HG02943 (cell line): ENCODE measurements around the gene SRPK2.

Experiments
- ATAC-seq: cut with Tn5 transposase; IDR thresholded peaks from one replicate; pipeline ENCODE4 v1.9.1; 2021; ENCODE audit warnings: mild to moderate bottlenecking, low read depth, moderate library complexity; ENCODE audit not compliant: unreplicated experiment

Gene SRPK2

DNA sequence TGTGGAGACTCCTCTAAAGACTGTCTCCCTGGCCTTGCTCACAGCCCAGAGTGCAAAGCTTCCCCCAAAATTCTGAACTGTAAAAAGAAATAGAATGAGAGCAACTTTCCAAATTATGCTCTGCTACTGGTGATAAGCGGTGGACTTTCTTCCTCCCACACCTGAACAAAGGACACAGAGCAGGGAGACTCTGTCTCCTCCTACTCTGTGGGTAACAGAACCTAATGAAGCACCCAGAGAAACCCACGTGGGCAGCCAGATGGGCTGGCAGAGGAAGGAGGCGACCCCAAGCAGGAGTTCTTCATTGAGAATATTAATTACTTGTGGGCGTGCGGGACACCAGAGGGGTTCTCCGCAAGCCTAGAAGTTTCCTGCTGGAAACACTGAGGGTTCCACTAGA is 235.2 kb downstream of the SRPK2 start:
- ATAC-seq: no peak

DNA sequence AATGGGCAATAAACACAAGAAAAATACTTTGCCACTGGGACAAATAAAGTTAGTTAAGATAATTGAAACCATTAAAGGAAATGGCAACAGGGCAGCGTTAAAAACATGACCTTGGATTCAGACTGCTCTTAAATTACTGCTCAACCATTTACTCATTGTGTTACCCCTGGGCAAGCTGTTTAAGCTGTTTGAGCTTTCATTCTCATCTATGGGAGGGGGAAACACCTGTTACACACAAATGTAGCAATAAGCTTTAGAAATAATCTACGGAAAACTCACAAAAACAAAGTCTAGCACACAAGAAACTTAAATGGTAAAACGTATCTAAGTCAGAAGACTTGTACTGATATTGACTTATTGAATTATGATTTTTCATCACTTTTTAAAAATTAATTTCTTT is 237.6 kb downstream of the SRPK2 start:
- ATAC-seq: no peak

- no peak for ATAC-seq
Measured at GRCh38 chr7:105149827-105150226, 238.9 kb downstream of the SRPK2 start.

- ATAC-seq: no peak
Measured at GRCh38 chr7:105141068-105141467, 247.7 kb downstream of the SRPK2 start.

- ATAC-seq: no peak
Measured at GRCh38 chr7:105139381-105139780, 249.3 kb downstream of the SRPK2 start.

DNA sequence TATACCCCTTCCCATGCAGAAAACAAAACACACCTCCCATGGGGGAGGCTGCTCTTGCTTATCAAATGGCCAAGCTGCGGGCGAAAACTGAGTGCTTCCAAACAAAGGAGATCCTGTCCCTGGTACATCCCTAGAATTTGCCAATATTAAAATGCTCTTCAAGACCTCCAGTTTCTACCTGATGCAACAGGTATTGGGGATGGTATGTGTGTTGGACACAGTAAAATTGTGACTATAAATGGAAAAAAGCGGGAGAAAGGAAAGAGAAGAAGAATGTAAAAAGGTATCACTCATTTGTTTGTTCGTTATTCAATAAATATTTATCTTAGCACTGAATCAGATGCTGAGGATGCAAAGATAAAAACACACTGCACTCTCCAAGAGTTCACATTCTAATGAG is 250.8 kb downstream of the SRPK2 start:
- ATAC-seq: no peak

- ATAC-seq: no peak
Measured at GRCh38 chr7:105136221-105136620, 252.5 kb downstream of the SRPK2 start.

DNA sequence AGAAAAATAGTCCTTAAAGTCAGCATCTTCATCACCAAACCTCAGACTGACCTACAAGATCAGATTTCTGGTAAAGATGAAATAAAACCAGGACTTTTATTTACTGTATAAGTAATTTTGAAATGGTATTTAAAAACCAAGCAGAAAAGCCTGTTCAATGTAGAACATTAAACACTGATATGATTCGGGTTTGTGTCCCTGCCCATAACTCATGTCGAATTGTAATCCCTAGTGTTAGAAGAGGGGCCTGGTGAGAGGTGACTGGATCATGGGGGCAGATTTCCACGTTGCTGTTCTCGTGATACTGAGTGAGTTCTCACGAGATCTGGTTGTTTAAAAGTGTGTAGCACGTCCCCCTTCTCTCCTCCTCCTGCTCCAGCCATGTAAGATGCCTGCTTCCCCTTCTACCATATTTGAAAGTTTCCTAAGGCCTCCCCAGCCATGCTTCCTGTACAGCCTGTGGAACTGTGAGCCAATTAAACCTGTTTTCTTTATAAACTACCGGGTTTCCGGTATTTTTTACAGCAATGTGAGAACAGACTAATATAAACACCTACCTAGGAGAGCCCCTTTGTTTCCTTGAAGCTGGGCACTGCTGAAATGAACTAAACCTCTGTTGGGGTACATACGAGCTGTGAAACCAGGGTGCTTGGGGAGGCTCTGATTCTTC is 254.6 kb downstream of the SRPK2 start:
- no peak for ATAC-seq

DNA sequence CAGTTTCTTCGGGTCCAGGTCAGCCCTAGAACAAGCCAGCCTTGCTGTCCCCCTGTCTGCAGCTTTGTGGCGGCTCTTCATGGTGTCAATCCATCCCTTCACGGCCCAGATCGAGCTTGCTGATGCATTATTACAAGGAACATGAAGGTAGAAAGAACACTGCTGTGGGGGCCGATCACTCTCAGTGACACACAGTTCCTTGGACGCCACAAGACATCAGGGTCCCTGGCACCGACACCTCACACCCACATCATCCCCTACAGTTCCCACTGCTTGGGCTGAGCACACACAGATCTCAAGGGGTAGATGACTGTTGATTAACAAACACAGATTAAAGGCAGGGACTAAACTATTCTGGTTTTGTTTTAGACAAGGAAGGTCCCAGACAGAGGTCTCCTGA is 255.4 kb downstream of the SRPK2 start:
- no peak for ATAC-seq

DNA sequence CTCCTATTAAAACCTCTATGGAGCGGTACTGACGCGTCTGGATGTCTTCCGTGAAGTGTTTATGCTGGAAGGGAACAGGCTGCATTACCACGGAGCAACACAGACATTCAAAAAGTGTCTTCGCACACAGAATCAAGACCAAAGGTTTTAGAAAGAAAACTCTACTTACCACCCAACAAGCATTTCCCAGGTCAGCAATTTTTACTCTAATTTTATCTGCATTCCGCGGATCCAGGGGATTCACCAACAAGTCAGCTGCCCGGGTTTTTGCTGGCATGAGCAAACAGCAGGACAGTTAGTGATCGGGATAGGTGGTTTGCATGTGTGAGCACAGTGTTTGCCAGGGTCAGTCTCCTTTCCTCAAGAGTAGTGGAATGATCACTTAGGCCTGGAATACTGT is 255.9 kb downstream of the SRPK2 start:
- no peak for ATAC-seq

DNA sequence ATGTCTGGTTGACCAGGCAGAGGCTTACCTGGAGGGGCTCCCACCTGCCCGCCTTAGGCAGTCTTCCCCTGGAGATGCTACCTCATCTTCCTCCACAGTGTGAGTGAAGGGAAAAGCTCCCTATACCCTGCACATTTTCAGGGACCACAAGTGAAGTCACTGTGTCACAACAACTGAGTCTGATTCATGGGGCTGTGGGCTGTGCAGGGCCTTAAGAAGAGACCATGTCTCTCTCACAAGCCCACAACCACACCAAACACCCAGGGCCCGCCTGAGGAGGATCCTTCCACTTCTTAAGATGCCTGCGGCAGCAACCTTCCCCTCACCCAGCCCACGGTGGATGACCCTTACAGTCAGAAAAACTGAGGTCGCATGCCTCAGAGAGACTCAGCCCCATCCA is 256.4 kb downstream of the SRPK2 start:
- no peak for ATAC-seq

GRCh38 chr7:105131890-105132289 is 256.8 kb downstream of the SRPK2 start:
- ATAC-seq: no peak

DNA sequence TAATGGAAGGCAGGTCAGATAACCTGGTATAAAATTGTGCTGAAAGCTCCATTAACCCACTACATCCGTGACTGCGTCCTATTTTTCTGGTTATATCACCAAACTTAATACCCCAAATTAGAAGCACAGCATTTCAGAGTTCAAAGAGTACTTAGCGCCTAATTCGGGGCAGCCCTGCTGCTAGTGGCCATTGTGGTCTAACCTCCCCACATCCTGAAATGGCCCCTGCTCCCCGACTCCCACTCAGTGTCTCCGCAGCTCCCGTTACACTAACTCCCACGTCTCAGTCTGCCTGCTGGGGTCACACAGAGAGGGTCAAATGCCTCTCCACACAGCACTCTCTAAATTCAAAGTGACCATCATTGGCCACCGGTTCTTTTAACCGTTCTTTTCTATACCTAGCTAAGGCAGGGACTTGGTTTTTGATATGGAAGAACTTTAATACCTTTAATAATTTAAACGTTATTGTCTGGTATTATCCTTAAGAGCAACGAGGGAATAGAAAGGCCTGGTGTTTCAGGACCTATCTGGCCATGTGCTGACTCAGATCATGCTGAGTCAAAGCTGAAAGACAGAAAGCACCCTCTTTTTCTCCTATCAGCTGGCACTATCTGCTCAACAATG is 257.6 kb downstream of the SRPK2 start:
- no peak for ATAC-seq

DNA sequence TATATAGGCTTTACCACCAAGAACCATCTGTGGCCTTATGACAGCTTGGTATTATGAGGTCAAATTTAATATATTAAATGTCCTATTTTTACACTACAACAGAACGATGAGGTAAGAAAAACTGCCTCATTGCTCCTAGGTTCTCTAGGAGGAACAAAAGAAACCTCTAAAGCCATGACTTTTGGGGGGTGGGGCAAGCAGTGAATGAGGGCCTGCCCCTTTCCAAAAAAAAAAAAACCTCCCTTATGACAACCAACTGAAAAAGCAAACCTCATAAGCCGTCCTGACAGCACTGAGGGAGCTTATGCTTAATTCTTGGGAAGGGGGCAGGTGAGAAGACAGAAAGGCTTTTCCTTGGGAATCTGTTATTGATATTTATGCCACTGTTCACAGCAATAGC is 258.1 kb downstream of the SRPK2 start:
- ATAC-seq: no peak

GRCh38 chr7:105130048-105130447 is 258.7 kb downstream of the SRPK2 start:
- ATAC-seq: no peak

DNA sequence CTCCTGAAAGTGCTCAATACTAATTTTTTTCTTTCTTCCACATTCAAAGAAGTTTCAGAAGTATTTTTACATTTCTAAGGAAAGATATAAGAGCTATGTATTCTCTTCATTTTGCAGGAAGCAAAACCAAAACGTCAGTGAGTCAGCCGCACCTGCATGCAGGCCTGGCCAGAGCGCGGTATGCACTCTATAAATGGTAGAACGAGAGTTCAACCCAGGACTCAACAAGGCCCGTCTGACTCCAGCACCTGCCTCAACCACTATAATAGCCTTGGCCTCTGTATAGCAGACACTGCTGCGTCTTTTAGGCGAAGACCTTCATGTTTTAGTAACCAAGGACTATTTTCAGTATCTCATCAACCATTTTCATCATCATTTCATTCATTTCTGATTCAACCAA is 261.5 kb downstream of the SRPK2 start:
- no peak for ATAC-seq

- ATAC-seq: no peak
Measured at GRCh38 chr7:105126436-105126975, 262.2 kb downstream of the SRPK2 start.

- ATAC-seq: no peak
Measured at GRCh38 chr7:105125745-105126144, 263.0 kb downstream of the SRPK2 start.

DNA sequence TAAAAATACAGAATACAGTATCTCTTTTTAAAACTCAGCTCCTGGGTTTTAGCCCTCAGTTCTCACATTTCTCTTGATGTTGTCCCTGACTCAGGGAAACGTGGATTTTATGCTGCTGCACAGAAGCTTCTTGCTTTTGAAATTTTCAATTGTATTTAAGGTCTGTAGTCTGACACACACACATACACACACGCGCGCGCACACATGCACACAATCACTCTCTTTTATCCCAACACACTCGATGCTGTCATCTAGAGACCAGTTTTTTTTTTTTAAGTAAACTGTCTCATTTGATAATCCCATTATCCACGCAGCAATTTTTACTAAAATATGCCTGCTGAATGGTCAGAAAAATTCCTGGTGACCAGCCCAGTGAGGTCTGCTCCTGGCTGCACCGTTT is 266.1 kb downstream of the SRPK2 start:
- no peak for ATAC-seq

DNA sequence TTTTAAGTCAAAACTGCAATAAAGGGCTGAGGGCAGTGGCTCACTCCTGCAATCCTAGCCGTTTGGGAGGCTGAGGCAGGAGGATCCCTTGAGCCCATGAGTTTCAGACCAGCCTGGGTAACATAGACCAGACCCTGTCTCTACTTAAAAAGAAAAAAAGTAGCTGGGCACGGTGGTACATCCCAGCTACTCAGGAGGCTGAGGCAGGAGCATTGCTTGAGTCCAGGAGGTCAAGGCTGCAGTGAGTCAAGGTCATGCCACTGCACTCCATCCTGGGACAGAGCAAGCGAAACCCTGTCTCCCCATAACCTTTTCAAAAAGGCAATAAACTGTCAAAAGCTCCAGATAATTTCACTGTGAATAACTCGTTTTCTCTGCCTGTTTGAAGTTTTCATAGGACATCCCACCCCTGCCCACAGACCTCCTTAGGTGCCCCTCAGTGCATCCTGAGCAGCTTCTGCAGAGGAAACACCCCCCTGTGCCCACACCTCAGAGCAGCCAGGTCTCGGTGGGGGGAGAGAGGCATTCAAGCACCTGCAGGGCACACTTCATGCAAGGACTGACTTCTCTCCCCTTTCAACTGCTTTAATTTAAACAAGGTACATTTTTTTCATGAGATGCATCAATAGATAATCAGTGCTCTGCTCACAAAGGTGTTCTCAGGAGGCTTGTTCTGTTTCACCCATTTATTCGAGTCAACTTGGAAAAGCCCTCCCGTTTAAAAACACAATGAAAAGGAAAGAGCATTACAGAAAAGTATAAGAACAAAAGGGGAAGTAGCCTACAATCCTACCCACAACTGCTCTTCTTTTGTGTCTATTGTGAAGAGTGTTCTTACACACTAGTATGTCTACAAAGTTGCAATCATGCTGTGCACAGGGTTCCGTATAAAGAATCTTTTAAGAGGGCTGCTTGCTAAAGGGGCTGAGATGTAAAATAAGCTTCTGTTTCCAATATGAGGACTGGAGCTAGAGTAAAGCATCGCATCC is 269.8 kb downstream of the SRPK2 start:
- no peak for ATAC-seq
